Measurements from ENCODE around the gene SNAPC3.

DNA sequence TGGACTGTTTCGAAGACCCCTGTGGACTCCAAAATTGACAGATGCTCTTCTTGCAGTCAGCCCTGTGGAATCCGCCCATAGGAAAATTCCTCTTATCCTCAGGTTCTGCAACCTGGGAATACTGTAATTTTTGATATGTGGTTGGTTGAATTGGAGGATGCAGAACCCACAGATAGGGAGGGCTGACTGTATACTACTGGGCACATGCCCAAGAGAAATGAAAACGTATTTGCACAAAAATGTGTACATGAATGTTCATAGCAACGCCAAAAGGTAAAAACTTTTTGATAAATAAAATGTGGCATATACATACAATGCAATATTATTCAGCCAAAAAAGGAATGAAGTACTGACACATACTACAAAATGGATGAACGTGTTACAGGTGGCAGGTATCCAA lies 1.9 kb upstream of the SNAPC3 start:
- TF ChIP-seq POLR2AphosphoS5 (IDR thresholded peaks at IDR 0.05) (no peak), EP300 (IDR thresholded peaks at IDR 0.05) (no peak), POLR2A (IDR thresholded peaks at IDR 0.05) (no peak)
- TF ChIP-seq, protein P1, sequence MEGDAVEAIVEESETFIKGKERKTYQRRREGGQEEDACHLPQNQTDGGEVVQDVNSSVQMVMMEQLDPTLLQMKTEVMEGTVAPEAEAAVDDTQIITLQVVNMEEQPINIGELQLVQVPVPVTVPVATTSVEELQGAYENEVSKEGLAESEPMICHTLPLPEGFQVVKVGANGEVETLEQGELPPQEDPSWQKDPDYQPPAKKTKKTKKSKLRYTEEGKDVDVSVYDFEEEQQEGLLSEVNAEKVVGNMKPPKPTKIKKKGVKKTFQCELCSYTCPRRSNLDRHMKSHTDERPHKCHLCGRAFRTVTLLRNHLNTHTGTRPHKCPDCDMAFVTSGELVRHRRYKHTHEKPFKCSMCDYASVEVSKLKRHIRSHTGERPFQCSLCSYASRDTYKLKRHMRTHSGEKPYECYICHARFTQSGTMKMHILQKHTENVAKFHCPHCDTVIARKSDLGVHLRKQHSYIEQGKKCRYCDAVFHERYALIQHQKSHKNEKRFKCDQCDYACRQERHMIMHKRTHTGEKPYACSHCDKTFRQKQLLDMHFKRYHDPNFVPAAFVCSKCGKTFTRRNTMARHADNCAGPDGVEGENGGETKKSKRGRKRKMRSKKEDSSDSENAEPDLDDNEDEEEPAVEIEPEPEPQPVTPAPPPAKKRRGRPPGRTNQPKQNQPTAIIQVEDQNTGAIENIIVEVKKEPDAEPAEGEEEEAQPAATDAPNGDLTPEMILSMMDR (IDR thresholded peaks at IDR 0.05) = no peak

All from suprapubic skin (tissue), 4 donors.